Hippocampal formation (tissue), 2 donors: ENCODE results near the gene IGSF22.

ENCODE experiments used
- DNase-seq, 2 donors: peaks; one replicate each; lab custom pipeline; 2025; lab: John Stamatoyannopoulos, UW

Gene IGSF22

GRCh38 chr11:18713646-18714442, 12.1 kb downstream of the IGSF22 start:
- no peak for DNase-seq

- no peak for DNase-seq
Observed at GRCh38 chr11:18710545-18710944, 15.4 kb downstream of the IGSF22 start.

- DNase-seq = no peak
Observed at GRCh38 chr11:18709414-18709813, 16.6 kb downstream of the IGSF22 start.

- no peak for DNase-seq
Observed at GRCh38 chr11:18707811-18708340, 18.1 kb downstream of the IGSF22 start.

- peak; percentile 13 to 24 for DNase-seq
Observed at GRCh38 chr11:18706330-18707243, 19.4 kb downstream of the IGSF22 start.

- no peak for DNase-seq
Observed at GRCh38 chr11:18705651-18706281, 20.2 kb downstream of the IGSF22 start.

- DNase-seq = peak in 1 of 2 donors; percentile 12
Observed at GRCh38 chr11:18704698-18705097, 21.3 kb downstream of the IGSF22 start.

- DNase-seq = no peak
Observed at GRCh38 chr11:18704045-18704645, 21.8 kb downstream of the IGSF22 start.

- no peak for DNase-seq
Observed at GRCh38 chr11:18703001-18703763, 22.8 kb downstream of the IGSF22 start.

- DNase-seq = no peak
Observed at GRCh38 chr11:18701614-18702216, 24.3 kb downstream of the IGSF22 start.

- no peak for DNase-seq
Observed at GRCh38 chr11:18700872-18701271, 25.1 kb downstream of the IGSF22 start.

- peak in 1 of 2 donors; percentile 42 for DNase-seq
Observed at GRCh38 chr11:18700375-18700774, 25.6 kb downstream of the IGSF22 start.

- DNase-seq = peak; percentile 18 to 25
Observed at GRCh38 chr11:18699848-18700261, 26.1 kb downstream of the IGSF22 start.

- DNase-seq = no peak
Observed at GRCh38 chr11:18699269-18699596, 26.8 kb downstream of the IGSF22 start.

GRCh38 chr11:18698341-18699268, 27.4 kb downstream of the IGSF22 start, which contains the start of gene TMEM86A:
Gene TMEM86A (plus strand): TSS chr11:18698779. CDS start chr11:18698887, 108 bp downstream.
- peak; percentile 85 to 89 for DNase-seq

- no peak for DNase-seq
Observed at GRCh38 chr11:18697576-18697975, 28.4 kb downstream of the IGSF22 start.

GRCh38 chr11:18696638-18697225, 29.3 kb downstream of the IGSF22 start:
- DNase-seq = no peak

GRCh38 chr11:18692941-18693760, 32.8 kb downstream of the IGSF22 start:
- no peak for DNase-seq
